Heart left ventricle (tissue), 16 donors: Measurements from ENCODE around the gene RNF130. TPM values are rescaled to one million over a fixed set of nuclear protein-coding genes. Genes with fewer than 3 reads are reported as not detected.
A peak's percentile ranks its signal among the peaks of the same experiment; 100 is the strongest.

Source experiments
- ATAC-seq, 4 donors: fragments of 200-7000 bp; cut with Tn5 transposase; one replicate each; pipeline ENCODE4 v1.9.1; 2020 to 2022; ENCODE audit warnings: moderate library complexity in 4 of 4, mild to moderate bottlenecking in 3 of 4, moderate number of reproducible peaks in 1 of 4
- DNase-seq, 5 donors: peaks; one replicate each; pipeline ENCODE4 v3.0.0-alpha.2; 2020
- H3K27ac ChIP-seq, 12 donors: fragments of 200-600 bp; sonication (generic) in 4 of 12; one replicate each; pipeline versions ENCODE4 v1.5.0 to v1.8.0; 2016 to 2022; ENCODE audit warnings: mild to moderate bottlenecking in 2 of 12
- H3K27me3 ChIP-seq, 9 donors: fragments of 200-600 bp; sonication (generic) in 2 of 9; one replicate each; pipeline versions ENCODE4 v1.5.1 to v1.8.0; 2016 to 2022; ENCODE audit warnings: mild to moderate bottlenecking in 3 of 9
- H3K36me3 ChIP-seq, 9 donors: fragments of 200-600 bp; sonication (generic) in 2 of 9; one replicate each; pipeline versions ENCODE4 v1.5.0 to v1.8.0; 2018 to 2022; ENCODE audit warnings: mild to moderate bottlenecking in 2 of 9
- H3K4me1 ChIP-seq, 12 donors: fragments of 200-600 bp; sonication (generic) in 4 of 12; one replicate each; pipeline versions ENCODE4 v1.5.0 to v1.8.0; 2016 to 2022; ENCODE audit warnings: mild to moderate bottlenecking in 3 of 12
- H3K4me3 ChIP-seq, 12 donors: fragments of 200-600 bp; sonication (generic) in 4 of 12; one replicate each; pipeline versions ENCODE4 v1.5.0 to v1.8.0; 2017 to 2022; ENCODE audit warnings: mild to moderate bottlenecking in 9 of 12, moderate library complexity in 4 of 12
- H3K9me3 ChIP-seq, 12 donors: fragments of 200-600 bp; sonication (generic) in 4 of 12; one replicate each; pipeline versions ENCODE4 v1.5.0 to v1.8.0; 2016 to 2022; ENCODE audit warnings: mild to moderate bottlenecking in 1 of 12
- POLR2A ChIP-seq, 2 donors: fragments of 450-650 bp; IDR thresholded peaks; one replicate each; pipeline ENCODE4 v1.6.1; 2017; ENCODE audit warnings: antibody characterized with exemption in 2 of 2, mild to moderate bottlenecking in 2 of 2, moderate library complexity in 2 of 2
- WGBS, 4 donors: extraction: QIAGEN DNeasy Blood & Tissue Kit in 2 of 4; methylation state at CpG; one replicate each; pipeline versions ENCODE4 v1.1.5 to v1.1.7; 2013 to 2018; 5-methylcytosine and 5-hydroxymethylcytosine counted together
- intact Hi-C, 10 donors: fragments of 100-400 bp; cut with DNase I; formaldehyde crosslinking; loops; one replicate each; pipeline versions ENCODE4 v1.11.1 to v1.14.2; 2022
- polyA plus RNA-seq, 2 donors: library from polyadenylated mRNA; stranded (reverse); fragments of 200-250 nt; gene quantifications; one replicate each; pipeline ENCODE4 v1.2.3, GENCODE V29; 2013
- total RNA-seq, 9 donors: library from RNA; depleted of rRNA in 2 of 9; stranded (reverse); fragments of >200 nt in 2 of 9; fragmentation: NEBNext Ultra II Directional in 3 of 9; extraction: Animal tissue kit (Norgen Biotek cat#: 25700) in 3 of 9; gene quantifications; one replicate each; pipeline versions ENCODE4 v1.1.0 to v1.2.4, GENCODE V29; 2016 to 2023
- TF ChIP-seq, protein P1 (sequence below), 12 donors: fragments of 200-600 bp; sonication (generic) in 4 of 12; IDR thresholded peaks; one replicate each; pipeline versions ENCODE4 v1.5.0 to v1.8.0; 2018 to 2022; ENCODE audit warnings: antibody characterized with exemption in 12 of 12, mild to moderate bottlenecking in 5 of 12
- donor health status: ischemic (EF 13 %, LVEDD 7.1; RV severe dilation, severe dysfunction).
- donor health status: healthy with polysubstance abuse.
- donor health status: DM: no; HTN: yes; CAD: no.
- donor health status: DM: no; HTN: no; CAD: no.
- donor health status: ischemic (EF 25% LVEDD 6.9; RV normal size, moderate dysfunction).
- donor health status: ischemic (EF 25% LVEDD 5.7; RV mildly dilated, moderate dysfunction).
- donor health status: healthy.
- donor health status: DM: yes; HTN: yes; CAD: no.
- donor health status: ischemic (EF 35%, LVEDD 5.7; RV mildly dilated, moderate dysfunction).
- donor health status: nonischemic (EF 11% LVEDD 7.7; RV severe dilation, severe dysfunction).
- donor health status: DM: yes; HTN: yes; CAD: no.
- donor health status: PGD.
- donor health status: ischemic (EF 29% LVEDD 5.4; RV normal size, mild dysfunction).
- donor health status: nonischemic (EF 23%, LVEDD 6.1; RV moderate dilation, normal function).

RNF130 gene
- total and polyA plus RNA-seq, 11 donors, result 26.3 to 76.2 (median 38.7) TPM

DNA sequence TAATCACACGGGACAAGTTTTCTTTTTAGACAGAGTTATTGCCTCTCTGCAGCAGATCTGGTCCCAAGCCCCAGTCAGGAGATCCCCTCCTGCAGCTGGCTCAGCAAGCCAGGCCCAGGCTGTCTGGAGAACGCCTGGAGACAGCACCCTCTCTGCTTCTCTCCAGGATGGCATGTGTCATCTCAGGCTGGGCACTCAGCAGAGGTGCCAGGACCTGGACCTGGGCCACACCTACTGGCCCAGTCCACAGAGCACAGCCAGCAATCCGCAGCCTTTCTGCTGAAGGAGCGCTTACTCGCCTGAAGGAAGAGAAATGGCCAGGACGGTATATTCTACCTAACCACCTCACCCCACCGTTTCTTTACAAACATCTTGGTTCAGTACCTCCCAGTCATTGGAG, 159.2 kb downstream of the RNF130 start:
- no peak for ATAC-seq

DNA sequence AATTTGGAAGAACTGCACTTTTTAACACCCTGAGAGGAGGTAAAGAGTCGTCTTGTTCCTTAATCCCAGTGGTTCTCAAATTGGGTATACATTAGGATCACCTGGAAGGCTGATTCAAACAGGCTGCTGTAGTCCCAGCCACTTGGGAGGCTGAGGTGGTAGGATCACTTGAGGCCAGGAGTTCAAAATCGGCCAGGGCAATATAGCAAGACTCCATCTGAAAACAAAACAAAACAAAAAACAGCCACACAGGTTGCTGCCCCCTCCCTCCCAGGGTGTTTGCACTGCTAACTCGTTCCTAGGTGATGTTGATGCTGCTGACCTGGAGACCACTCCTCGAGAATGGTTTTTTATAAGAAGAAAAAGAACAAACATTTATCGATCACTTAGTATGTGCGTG, 162.3 kb downstream of the RNF130 start:
- Histone ChIP-seq H3K4me3 (no peak overlapping the region), H3K27me3 (no peaks in the 10 kb centered on the region), H3K36me3 (peaks cover 0 to 7% (median 3%) of the 10 kb centered on the region in 9 donors), H3K27ac (no peak overlapping the region), H3K4me1 (peaks cover 0 to 41% (median 15%) of the 10 kb centered on the region in 12 donors), H3K9me3 (no peaks in the 10 kb centered on the region)
- 88 to 95% (median 93%) methylated on average over 6 of the region's 6 CpGs for WGBS, 4 donors
- ATAC-seq (no peak), DNase-seq (no peak)
- intact Hi-C loops, result loop anchor here in 8 of 10 donors (5.0 to 10.0 kb wide), 11 partner anchors 37 to 232 kb away; partner anchors contain the start of genes MGAT4B (in 3 of the 8) and RNF130 (in 2 of the 8)
- TF ChIP-seq, protein P1, sequence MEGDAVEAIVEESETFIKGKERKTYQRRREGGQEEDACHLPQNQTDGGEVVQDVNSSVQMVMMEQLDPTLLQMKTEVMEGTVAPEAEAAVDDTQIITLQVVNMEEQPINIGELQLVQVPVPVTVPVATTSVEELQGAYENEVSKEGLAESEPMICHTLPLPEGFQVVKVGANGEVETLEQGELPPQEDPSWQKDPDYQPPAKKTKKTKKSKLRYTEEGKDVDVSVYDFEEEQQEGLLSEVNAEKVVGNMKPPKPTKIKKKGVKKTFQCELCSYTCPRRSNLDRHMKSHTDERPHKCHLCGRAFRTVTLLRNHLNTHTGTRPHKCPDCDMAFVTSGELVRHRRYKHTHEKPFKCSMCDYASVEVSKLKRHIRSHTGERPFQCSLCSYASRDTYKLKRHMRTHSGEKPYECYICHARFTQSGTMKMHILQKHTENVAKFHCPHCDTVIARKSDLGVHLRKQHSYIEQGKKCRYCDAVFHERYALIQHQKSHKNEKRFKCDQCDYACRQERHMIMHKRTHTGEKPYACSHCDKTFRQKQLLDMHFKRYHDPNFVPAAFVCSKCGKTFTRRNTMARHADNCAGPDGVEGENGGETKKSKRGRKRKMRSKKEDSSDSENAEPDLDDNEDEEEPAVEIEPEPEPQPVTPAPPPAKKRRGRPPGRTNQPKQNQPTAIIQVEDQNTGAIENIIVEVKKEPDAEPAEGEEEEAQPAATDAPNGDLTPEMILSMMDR (IDR thresholded peaks at IDR 0.05), result no peak
- TF ChIP-seq POLR2A (IDR thresholded peaks at IDR 0.05), result no peak

More for the DNA sequence above, 159.2 kb downstream of the RNF130 start:
- WGBS, 4 donors, result 84 to 87% (median 85%) methylated on average over 7 of the region's 7 CpGs
- Histone ChIP-seq H3K9me3 (no peaks in the 10 kb centered on the region), H3K36me3 (no peaks in the 10 kb centered on the region), H3K4me1 (peaks cover 0 to 22% (median 7%) of the 10 kb centered on the region in 12 donors), H3K4me3 (no peak overlapping the region), H3K27ac (no peak overlapping the region), H3K27me3 (no peaks in the 10 kb centered on the region)
- DNase-seq, result no peak
- no peak for TF ChIP-seq POLR2A (IDR thresholded peaks at IDR 0.05)
- TF ChIP-seq, protein P1 (IDR thresholded peaks at IDR 0.05), result no peak
- intact Hi-C loops, result loop anchor here in 1 of 10 donors (10.0 kb wide), 1 partner anchor 182 kb away; no protein-coding TSS in a partner anchor

DNA sequence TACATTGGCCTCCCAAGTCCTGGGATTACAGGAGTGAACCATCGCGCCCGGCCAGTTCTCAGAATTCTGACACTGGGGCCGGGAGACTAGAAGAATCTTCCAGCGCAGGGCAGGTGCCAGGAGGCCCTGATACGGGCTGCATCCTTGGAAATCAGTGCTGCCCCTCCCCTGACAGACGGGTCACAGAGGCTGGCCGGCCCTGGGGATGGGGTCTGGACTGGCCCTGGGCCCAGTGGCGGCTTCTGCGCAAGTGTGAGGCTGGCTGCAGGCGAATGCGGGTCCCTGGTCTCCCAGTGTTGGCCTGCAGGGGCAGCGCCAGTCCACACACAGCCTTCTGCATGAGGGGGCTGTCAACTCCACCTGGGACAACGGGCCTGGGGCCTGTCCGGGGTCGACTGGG, 163.0 kb downstream of the RNF130 start:
- Histone ChIP-seq H3K4me3 (peak overlapping the region in 9 of 12 donors; percentile 58 to 82 (median 73)), H3K27ac (peak overlapping the region; percentile 40 to 86 (median 68)), H3K9me3 (no peaks in the 10 kb centered on the region), H3K27me3 (no peaks in the 10 kb centered on the region), H3K36me3 (peaks cover 0 to 14% (median 7%) of the 10 kb centered on the region in 9 donors), H3K4me1 (peaks cover 0 to 34% (median 15%) of the 10 kb centered on the region in 12 donors)
- DNase-seq, result no peak
- intact Hi-C loops, result loop anchor here in 8 of 10 donors (1.0 to 10.0 kb wide), 12 partner anchors 36 to 231 kb away; partner anchors contain the start of genes MGAT4B (in 3 of the 8) and RNF130 (in 2 of the 8)
- TF ChIP-seq POLR2A (IDR thresholded peaks at IDR 0.05), result no peak
- TF ChIP-seq, protein P1 (IDR thresholded peaks at IDR 0.05), result peak in 1 of 12 donors; percentile 9
- peak in 1 of 4 donors; percentile 3 for ATAC-seq
- WGBS, 4 donors, result 83 to 95% (median 86%) methylated on average over 10 to 16 of the region's 16 CpGs

DNA sequence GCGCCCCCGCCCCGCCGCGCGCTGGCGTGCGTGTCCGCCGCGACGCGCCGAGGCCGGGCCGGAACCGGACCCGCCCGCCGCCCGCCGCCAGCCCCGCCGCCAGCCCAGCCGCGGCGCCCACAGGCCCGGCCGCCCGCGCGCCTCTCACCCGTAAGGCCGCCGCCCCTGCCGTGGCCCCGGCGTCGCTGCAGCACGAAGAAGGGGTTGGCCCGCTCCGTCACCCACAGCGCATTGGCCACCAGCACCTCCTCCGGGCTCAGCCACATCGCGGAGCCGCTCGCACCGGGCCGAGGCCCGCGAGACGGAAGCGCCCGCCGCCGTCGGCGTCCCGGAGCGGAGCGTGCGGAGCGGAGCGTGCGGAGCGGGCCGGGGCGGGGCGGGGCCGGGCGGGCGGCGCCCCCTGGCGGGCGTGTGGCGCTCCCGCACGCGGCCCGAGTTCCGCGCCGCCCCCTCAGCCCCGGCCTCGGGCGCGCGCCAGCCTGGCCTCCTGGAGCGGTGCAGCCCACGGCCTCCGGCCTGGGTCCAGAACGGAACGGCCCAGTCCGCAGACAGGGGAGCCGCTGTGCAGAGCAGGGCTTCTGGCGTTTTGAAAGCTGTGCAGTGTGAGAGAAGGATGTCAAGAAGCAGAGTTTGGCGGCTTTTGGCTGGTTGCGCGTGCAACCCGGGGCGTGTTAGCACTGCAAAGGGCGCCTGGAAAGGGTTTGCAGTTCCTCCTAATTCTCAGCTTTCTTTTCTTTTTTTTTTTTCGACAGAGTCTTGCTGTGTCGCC, 163.8 kb downstream of the RNF130 start, which contains the start of gene TBC1D9B:
TSS of gene TBC1D9B (minus strand) at position 342 of the 769 bp plus-strand sequence. CDS start at position 266, 76 bp downstream.
- H3K36me3 ChIP-seq, result peaks cover 0 to 22% (median 15%) of the 10 kb centered on the region in 9 donors
- no peaks in the 10 kb centered on the region for H3K9me3 ChIP-seq
- intact Hi-C loops, result loop anchor here in 8 of 10 donors (1.0 to 10.0 kb wide), 13 partner anchors 35 to 230 kb away; partner anchors contain the start of genes MGAT4B (in 3 of the 8) and RNF130 (in 2 of the 8)
- peaks cover 0 to 30% (median 15%) of the 10 kb centered on the region in 12 donors for H3K4me1 ChIP-seq
- WGBS, 4 donors, result 2 to 30% (median 8%) methylated on average over 10 to 105 of the region's 105 CpGs
- peak in 1 of 2 donors; percentile 26 for TF ChIP-seq POLR2A (IDR thresholded peaks at IDR 0.05)
- TF ChIP-seq, protein P1 (IDR thresholded peaks at IDR 0.05), result peak; percentile 19 to 64 (median 44)
- DNase-seq (peak; percentile 71 to 87 (median 75)), ATAC-seq (peak; percentile 67 to 93 (median 90))
- no peaks in the 10 kb centered on the region for H3K27me3 ChIP-seq
- H3K4me3 ChIP-seq, result peak within 1 kb of the TSS; percentile 24 to 82 (median 66)
- peak within 1 kb of the TSS; percentile 40 to 86 (median 73) for H3K27ac ChIP-seq
